GM19099 (cell line): ENCODE measurements around the gene PEF1.

ENCODE experiments used
- POLR2A ChIP-seq: IDR thresholded peaks from 3 replicates; pipeline ENCODE4 v1.6.1; 2011; ENCODE audit warnings: low read depth; ENCODE audit not compliant: insufficient read length; ENCODE audit errors: extremely low read depth

PEF1 gene

GRCh38 chr1:31595836-31596736 lies 48.6 kb downstream of the PEF1 start:
- TF ChIP-seq POLR2A: no peak

DNA sequence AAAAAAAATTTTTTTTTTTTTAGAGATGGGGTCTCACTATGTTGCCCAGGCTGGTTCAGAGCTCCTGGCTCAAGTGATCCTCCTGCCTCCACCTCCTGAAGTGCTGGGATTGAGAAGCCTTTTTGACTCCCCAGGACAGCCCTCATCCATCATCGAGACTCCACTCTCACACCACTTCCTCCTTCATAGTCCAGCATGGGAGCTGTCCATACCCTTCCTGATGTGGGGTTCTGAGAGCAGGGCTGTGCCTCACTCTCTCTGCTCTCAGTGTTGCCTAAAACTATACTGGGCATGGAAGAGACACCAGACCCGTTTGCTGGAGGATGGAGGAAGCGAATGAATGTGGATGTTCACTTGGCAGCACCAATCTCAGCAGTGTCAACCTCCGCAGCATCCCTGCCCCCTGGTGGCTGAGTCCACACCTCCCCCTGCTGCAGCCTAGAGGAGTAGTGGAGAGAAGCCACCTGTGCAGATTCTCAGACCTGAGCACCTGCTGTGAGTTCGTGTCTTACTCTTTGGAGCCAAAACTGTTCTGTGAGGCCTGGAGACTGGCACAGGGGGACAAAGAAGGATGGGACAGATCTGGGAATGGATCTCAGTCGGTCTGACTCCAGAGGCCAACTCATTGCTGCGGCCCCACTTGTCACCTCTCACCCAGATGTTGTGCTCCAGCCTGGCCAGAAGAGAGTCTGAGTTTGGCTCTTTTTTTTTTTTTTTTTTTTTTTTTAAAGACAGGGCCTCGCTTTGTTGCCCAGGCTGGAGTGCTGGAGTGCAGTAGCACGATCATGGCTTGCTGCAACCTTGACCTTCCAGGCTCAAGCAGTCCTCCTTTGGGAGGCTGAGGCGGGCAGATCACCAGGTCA lies 50.7 kb downstream of the PEF1 start:
- TF ChIP-seq POLR2A: no peak

- TF ChIP-seq POLR2A: no peak
Observed at GRCh38 chr1:31593136-31593665, 51.5 kb downstream of the PEF1 start.

GRCh38 chr1:31592132-31592531 lies 52.5 kb downstream of the PEF1 start:
- TF ChIP-seq POLR2A: no peak

- no peak for TF ChIP-seq POLR2A
Observed at GRCh38 chr1:31591425-31592093, 53.1 kb downstream of the PEF1 start.

DNA sequence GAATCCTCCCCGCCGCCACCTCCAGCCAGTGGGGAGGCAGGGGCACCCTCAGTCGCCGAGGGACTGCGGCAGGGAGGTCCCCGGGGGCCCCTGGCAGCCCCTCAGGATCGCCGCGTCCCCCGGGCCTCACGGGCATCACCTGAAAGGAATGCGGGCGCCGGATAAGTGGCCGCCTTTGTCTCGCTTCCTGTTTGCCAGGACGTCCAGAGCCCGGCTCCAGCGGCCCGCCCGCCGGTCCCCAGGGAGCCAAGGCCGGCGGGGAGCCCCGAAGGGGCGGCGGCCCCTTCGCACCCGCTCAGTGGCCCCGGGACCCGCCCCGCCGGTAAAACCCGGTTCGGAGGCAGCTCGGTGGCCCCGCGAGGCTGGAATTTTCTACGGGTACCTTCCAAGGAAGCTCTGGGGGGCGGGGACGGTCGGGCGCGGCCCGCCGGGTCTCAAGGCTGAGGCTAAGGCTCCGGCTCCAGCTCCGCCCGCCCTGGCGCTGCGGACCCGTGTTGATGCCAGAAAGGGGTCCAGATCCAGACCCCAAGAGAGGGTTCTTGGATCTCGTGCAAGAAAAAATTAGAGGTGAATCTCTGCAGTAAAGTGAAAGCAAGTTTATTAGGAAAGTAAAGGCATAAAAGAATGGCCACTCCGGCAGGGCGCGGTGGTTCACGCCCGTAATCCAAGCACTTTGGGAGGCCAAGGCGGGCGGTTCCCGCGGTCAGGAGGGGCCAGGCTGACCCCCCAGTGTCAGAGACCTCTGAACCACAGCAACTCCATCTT lies 55.7 kb downstream of the PEF1 start:
- TF ChIP-seq POLR2A: no peak

DNA sequence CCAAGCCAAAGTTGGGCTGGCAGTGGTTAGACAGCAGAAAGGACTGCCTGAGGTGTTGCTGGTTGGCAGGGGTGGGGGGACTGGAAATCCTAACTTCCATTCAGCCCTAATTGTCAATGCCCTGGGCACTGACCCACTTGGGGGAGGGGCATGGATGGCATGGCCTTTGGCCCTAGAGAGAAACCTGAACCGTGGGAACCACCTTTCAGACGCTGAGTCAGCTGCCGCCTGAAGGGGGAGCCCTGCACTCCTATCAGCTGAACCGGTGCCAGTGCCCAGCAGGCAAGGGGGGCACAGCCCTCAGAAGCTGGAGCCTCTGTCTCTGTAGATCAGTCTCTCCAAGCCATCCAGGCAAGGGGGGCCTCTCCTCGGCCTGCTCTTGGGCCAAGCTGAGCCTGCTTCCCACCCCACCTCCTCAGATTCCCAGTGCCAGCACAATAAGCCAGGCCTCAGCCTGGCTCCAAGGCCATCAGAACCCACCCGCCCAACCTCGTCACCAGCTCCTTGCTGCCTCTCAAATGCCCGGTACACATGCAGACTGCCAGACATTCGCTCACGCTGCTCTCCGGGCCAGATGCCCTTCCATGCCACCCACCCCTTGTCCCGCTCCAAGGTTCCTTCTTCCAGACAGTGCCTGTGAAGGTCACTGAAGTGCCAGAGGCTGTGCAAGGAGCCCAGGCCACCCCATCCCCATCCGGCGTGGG lies 56.8 kb downstream of the PEF1 start:
- no peak for TF ChIP-seq POLR2A

DNA sequence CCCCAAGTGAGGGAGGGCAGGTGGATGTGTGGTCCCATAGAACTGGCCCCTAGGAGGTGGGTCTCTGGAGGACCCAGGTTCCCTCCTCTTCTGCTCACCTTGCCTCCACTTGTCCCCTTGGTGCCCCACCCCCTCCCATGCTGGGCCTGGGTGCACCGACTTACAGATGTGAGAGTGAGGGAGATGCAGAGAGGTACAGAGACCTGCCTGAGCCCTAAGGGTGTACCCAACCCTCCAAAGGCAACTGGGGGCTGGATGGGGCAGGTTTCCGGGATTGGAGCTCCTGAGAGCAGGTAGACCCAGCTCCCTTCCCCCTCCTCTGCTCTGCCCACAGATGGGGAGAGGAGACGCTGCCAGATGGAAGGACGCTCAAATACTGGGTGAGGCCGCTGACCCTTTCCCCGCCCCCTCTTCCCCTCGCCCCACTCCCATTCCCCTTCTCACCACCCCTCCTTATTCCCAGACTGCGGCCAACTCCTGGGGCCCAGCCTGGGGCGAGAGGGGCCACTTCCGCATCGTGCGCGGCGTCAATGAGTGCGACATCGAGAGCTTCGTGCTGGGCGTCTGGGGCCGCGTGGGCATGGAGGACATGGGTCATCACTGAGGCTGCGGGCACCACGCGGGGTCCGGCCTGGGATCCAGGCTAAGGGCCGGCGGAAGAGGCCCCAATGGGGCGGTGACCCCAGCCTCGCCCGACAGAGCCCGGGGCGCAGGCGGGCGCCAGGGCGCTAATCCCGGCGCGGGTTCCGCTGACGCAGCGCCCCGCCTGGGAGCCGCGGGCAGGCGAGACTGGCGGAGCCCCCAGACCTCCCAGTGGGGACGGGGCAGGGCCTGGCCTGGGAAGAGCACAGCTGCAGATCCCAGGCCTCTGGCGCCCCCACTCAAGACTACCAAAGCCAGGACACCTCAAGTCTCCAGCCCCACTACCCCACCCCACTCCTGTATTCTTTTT lies 58.0 kb downstream of the PEF1 start:
- no peak for TF ChIP-seq POLR2A

DNA sequence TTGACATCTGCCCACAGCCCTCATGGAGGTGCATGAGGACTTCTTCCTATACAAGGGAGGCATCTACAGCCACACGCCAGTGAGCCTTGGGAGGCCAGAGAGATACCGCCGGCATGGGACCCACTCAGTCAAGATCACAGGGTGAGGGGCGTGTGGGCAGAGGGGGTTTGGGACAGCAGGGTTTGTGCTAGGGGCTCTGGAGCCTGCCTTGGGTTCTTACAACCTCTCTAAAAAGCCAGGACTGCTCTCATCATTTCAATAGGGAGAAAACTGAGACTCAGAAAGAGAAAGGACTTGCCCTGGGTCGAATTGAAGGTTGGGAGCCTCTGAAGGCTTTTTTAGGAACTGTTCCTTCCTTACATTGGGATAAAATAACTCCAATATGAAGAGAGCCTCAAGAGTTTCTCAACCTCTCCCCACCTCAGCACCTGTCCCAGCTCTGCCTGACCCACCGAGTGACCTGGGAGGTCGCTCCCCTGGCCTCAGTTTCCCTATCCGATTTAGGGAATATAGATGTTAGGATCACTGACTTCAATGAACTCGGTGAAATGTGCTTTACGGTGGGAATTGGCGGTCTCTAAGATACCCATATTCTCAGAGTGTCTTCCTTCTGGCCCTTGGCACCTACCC lies 58.8 kb downstream of the PEF1 start:
- no peak for TF ChIP-seq POLR2A

GRCh38 chr1:31584869-31585735 lies 59.6 kb downstream of the PEF1 start:
- TF ChIP-seq POLR2A: no peak
